ENCODE measurements around the gene CDH5. TPM values are rescaled to one million over a fixed set of nuclear protein-coding genes. Genes with fewer than 3 reads are reported as not detected.

Gene CDH5
- total and polyA plus RNA-seq, 9 donors = 6.0 to 36.8 (median 13.4) TPM

- no peaks in the 10 kb centered on the region for H3K36me3 ChIP-seq
- peaks cover 2% of the 10 kb centered on the region for H3K4me1 ChIP-seq (ENCODE audit: insufficient read depth)
- no peak for DNase-seq
- no peak overlapping the region for H3K4me3 ChIP-seq
- H3K9me3 ChIP-seq = no peaks in the 10 kb centered on the region
- no peak overlapping the region for H3K27ac ChIP-seq
- no peak for TF ChIP-seq EP300 (IDR thresholded peaks at IDR 0.05)
- TF ChIP-seq POLR2A (IDR thresholded peaks at IDR 0.05) = no peak
- no peak for TF ChIP-seq CTCF (IDR thresholded peaks at IDR 0.05)
- WGBS, 3 donors = 26 to 35% (median 28%) methylated on average over 5 of the region's 5 CpGs
- intact Hi-C loops (cut with DNase I) = loop anchor here (5.0 to 10.0 kb wide), 6 partner anchors 74 to 459 kb away; partner anchors contain the start of gene CMTM3 (in 3 of the 4)
- no peaks in the 10 kb centered on the region for H3K27me3 ChIP-seq
Measured at GRCh38 chr16:66408163-66409048, 41.9 kb downstream of the CDH5 start.

- no peaks in the 10 kb centered on the region for H3K36me3 ChIP-seq
- 27 to 35% (median 33%) methylated on average over 5 of the region's 5 CpGs for WGBS, 3 donors
- H3K27ac ChIP-seq = no peak overlapping the region
- no peak overlapping the region for H3K4me3 ChIP-seq
- intact Hi-C loops (cut with DNase I) = loop anchor here (5.0 to 10.0 kb wide), 6 partner anchors 73 to 458 kb away; partner anchors contain the start of gene CMTM3 (in 3 of the 4)
- TF ChIP-seq EP300 (IDR thresholded peaks at IDR 0.05) (no peak), CTCF (IDR thresholded peaks at IDR 0.05) (no peak), POLR2A (IDR thresholded peaks at IDR 0.05) (no peak)
- peaks cover 2% of the 10 kb centered on the region for H3K4me1 ChIP-seq (ENCODE audit: insufficient read depth)
- no peaks in the 10 kb centered on the region for H3K27me3 ChIP-seq
- H3K9me3 ChIP-seq = no peaks in the 10 kb centered on the region
- DNase-seq = no peak
Measured at GRCh38 chr16:66409156-66409555, 42.7 kb downstream of the CDH5 start.

GRCh38 chr16:66412182-66412581 is 45.7 kb downstream of the CDH5 start:
- no peaks in the 10 kb centered on the region for H3K36me3 ChIP-seq
- DNase-seq = no peak
- no peak overlapping the region for H3K4me3 ChIP-seq
- no peaks in the 10 kb centered on the region for H3K27me3 ChIP-seq
- TF ChIP-seq POLR2A (IDR thresholded peaks at IDR 0.05) (no peak), EP300 (IDR thresholded peaks at IDR 0.05) (no peak), CTCF (IDR thresholded peaks at IDR 0.05) (no peak)
- H3K9me3 ChIP-seq = no peaks in the 10 kb centered on the region
- no peak overlapping the region for H3K27ac ChIP-seq
- peaks cover 2% of the 10 kb centered on the region for H3K4me1 ChIP-seq (ENCODE audit: insufficient read depth)
- intact Hi-C loops (cut with DNase I) = no loop called here

- WGBS, 3 donors = 20 to 27% (median 24%) methylated on average over 1 of the region's 1 CpG
- DNase-seq = no peak
- Histone ChIP-seq H3K4me3 (no peak overlapping the region), H3K27ac (no peak overlapping the region), H3K9me3 (no peaks in the 10 kb centered on the region), H3K36me3 (no peaks in the 10 kb centered on the region), H3K27me3 (no peaks in the 10 kb centered on the region), H3K4me1 (ENCODE audit: insufficient read depth) (no peaks in the 10 kb centered on the region)
- intact Hi-C loops (cut with DNase I) = no loop called here
- no peak for TF ChIP-seq EP300 (IDR thresholded peaks at IDR 0.05)
- no peak for TF ChIP-seq CTCF (IDR thresholded peaks at IDR 0.05)
- TF ChIP-seq POLR2A (IDR thresholded peaks at IDR 0.05) = no peak
Measured at GRCh38 chr16:66414891-66415290, 48.4 kb downstream of the CDH5 start.
